SU-DHL-6 (cell line): Measurements from ENCODE around the gene WDR11.

ENCODE experiments used
- H2AFZ ChIP-seq: fragments of 200-600 bp; sonication (generic); 2 replicates; pipeline ENCODE4 v1.6.1; 2014; ENCODE audit warnings: low read depth, mild to moderate bottlenecking, moderate library complexity, mixed read lengths, antibody characterized with exemption, low read length; ENCODE audit not compliant: severe bottlenecking
- H3F3A ChIP-seq: fragments of 200-600 bp; shearing (Covaris generic); 2 replicates; pipeline ENCODE4 v1.6.0; 2016; ENCODE audit warnings: antibody characterized with exemption, mild to moderate bottlenecking; ENCODE audit not compliant: insufficient read depth
- H3K27ac ChIP-seq: fragments of 200-600 bp; sonication (generic); 2 replicates; pipeline ENCODE4 v1.5.1; 2016; ENCODE audit warnings: low read depth, mild to moderate bottlenecking, low read length, moderate library complexity, mixed read lengths
- H3K27me3 ChIP-seq: fragments of 200-600 bp; sonication (generic), shearing (Covaris generic); 2 replicates; pipeline ENCODE4 v1.6.0; 2014; ENCODE audit warnings: mild to moderate bottlenecking, low read length
- H3K36me3 ChIP-seq: fragments of 200-600 bp; sonication (generic); 2 replicates; pipeline ENCODE4 v1.6.1; 2014; ENCODE audit warnings: mild to moderate bottlenecking, low read length, mixed read lengths
- H3K4me2 ChIP-seq: fragments of 300-600, 200-600 bp; shearing (Covaris generic), sonication (generic); 2 replicates; pipeline ENCODE4 v1.6.0; 2014; ENCODE audit warnings: low read length, low read depth, mild to moderate bottlenecking; ENCODE audit not compliant: poor library complexity, severe bottlenecking
- H3K4me3 ChIP-seq: fragments of 200-600 bp; sonication (generic); 2 replicates; pipeline ENCODE4 v1.5.1; 2014; ENCODE audit warnings: antibody characterized with exemption, low read length, mild to moderate bottlenecking, mixed read lengths; ENCODE audit not compliant: insufficient read depth, poor library complexity, severe bottlenecking
- H3K79me2 ChIP-seq: fragments of 200-600 bp; sonication (generic); 2 replicates; pipeline ENCODE4 v1.6.1; 2014; ENCODE audit warnings: mild to moderate bottlenecking, low read length, moderate library complexity; ENCODE audit not compliant: insufficient read depth
- H3K9ac ChIP-seq: fragments of 200-600 bp; sonication (generic); 2 replicates; pipeline ENCODE4 v1.7.0; 2014; ENCODE audit warnings: mild to moderate bottlenecking, low read length
- H3K9me2 ChIP-seq: fragments of 200-600 bp; sonication (generic); replicated peaks from 2 replicates; pipeline ENCODE4 v1.6.1; 2014; ENCODE audit warnings: low read length; ENCODE audit not compliant: insufficient read depth
- H3K9me3 ChIP-seq: fragments of 200-600 bp; sonication (generic); 2 replicates; pipeline ENCODE4 v1.6.1; 2014; ENCODE audit warnings: low read length, mixed read lengths; ENCODE audit not compliant: insufficient read depth
- H4K20me1 ChIP-seq: fragments of 200-600 bp; sonication (generic); 2 replicates; pipeline ENCODE4 v1.6.1; 2014; ENCODE audit warnings: low read depth, mild to moderate bottlenecking, antibody characterized with exemption, low read length, moderate library complexity, mixed read lengths
- CTCF ChIP-seq: fragments of 200-600 bp; sonication (generic); IDR thresholded peaks from one replicate; pipeline ENCODE4 v1.5.1; 2017; ENCODE audit warnings: antibody characterized with exemption, mild to moderate bottlenecking, low read length, moderate library complexity; ENCODE audit not compliant: insufficient read depth, poor library complexity, severe bottlenecking
- EZH2phosphoT487 ChIP-seq: fragments of 200-600 bp; sonication (generic), shearing (Covaris generic); conservative IDR thresholded peaks from 2 replicates; pipeline ENCODE4 v1.6.1; 2018; ENCODE audit warnings: mild to moderate bottlenecking, antibody characterized with exemption, low read length, moderate library complexity, mixed read lengths

WDR11 gene

GRCh38 chr10:120873741-120874140 lies 22.6 kb downstream of the WDR11 start:
- Histone ChIP-seq H3K27ac (no peak overlapping the region), H3K4me2 (no peak overlapping the region), H4K20me1 (no peaks in the 10 kb centered on the region), H3F3A (no peaks in the 10 kb centered on the region), H3K9me2 (no peaks in the 10 kb centered on the region), H2AFZ (no peak overlapping the region), H3K36me3 (peaks cover 24% of the 10 kb centered on the region), H3K9me3 (no peaks in the 10 kb centered on the region), H3K4me3 (no peak overlapping the region), H3K79me2 (no peaks in the 10 kb centered on the region), H3K27me3 (no peaks in the 10 kb centered on the region), H3K9ac (no peak overlapping the region)
- TF ChIP-seq EZH2phosphoT487: no peak
- no peak for TF ChIP-seq CTCF

GRCh38 chr10:120883071-120883470 lies 31.9 kb downstream of the WDR11 start:
- H3K79me2 ChIP-seq: no peaks in the 10 kb centered on the region
- H3K4me3 ChIP-seq: no peak overlapping the region
- no peak overlapping the region for H3K9ac ChIP-seq
- H3K27ac ChIP-seq: no peak overlapping the region
- TF ChIP-seq EZH2phosphoT487 (no peak), CTCF (no peak)
- H3K9me2 ChIP-seq: no peaks in the 10 kb centered on the region
- H4K20me1 ChIP-seq: no peaks in the 10 kb centered on the region
- no peak overlapping the region for H3K4me2 ChIP-seq
- H3K27me3 ChIP-seq: no peaks in the 10 kb centered on the region
- H3K36me3 ChIP-seq: peaks cover 7% of the 10 kb centered on the region
- no peaks in the 10 kb centered on the region for H3K9me3 ChIP-seq
- H3F3A ChIP-seq: no peaks in the 10 kb centered on the region
- H2AFZ ChIP-seq: no peak overlapping the region

GRCh38 chr10:120887482-120887881 lies 36.3 kb downstream of the WDR11 start:
- Histone ChIP-seq H3K79me2 (no peaks in the 10 kb centered on the region), H3K4me2 (no peak overlapping the region), H3K9me2 (no peaks in the 10 kb centered on the region), H4K20me1 (no peaks in the 10 kb centered on the region), H3F3A (no peaks in the 10 kb centered on the region), H2AFZ (no peak overlapping the region), H3K9me3 (no peaks in the 10 kb centered on the region), H3K36me3 (peaks cover 11% of the 10 kb centered on the region; the same call in 1 of the 2 replicates), H3K27ac (no peak overlapping the region), H3K9ac (no peak overlapping the region), H3K4me3 (no peak overlapping the region), H3K27me3 (no peaks in the 10 kb centered on the region)
- TF ChIP-seq EZH2phosphoT487 (no peak), CTCF (no peak)

- H2AFZ ChIP-seq: no peak overlapping the region
- TF ChIP-seq CTCF (no peak), EZH2phosphoT487 (no peak)
- H3K36me3 ChIP-seq: peaks cover 10% of the 10 kb centered on the region; the same call in 1 of the 2 replicates
Measured at GRCh38 chr10:120891365-120891764, 40.2 kb downstream of the WDR11 start.

More at GRCh38 chr10:120891365-120891764, 40.2 kb downstream of the WDR11 start:
- Histone ChIP-seq H3K9me3 (no peaks in the 10 kb centered on the region), H3K4me3 (no peak overlapping the region), H4K20me1 (no peaks in the 10 kb centered on the region), H3K9me2 (no peaks in the 10 kb centered on the region), H3K9ac (no peak overlapping the region), H3K27ac (no peak overlapping the region), H3F3A (no peaks in the 10 kb centered on the region), H3K4me2 (no peak overlapping the region), H3K27me3 (no peaks in the 10 kb centered on the region), H3K79me2 (no peaks in the 10 kb centered on the region)
